Kidney epithelial cell (primary cell): Measurements from ENCODE around the gene CTTNBP2. TPM values are rescaled to one million over a fixed set of nuclear protein-coding genes. Genes with fewer than 3 reads are reported as not detected.

Source experiments
- DNase-seq: peaks from one replicate; pipeline ENCODE4 v3.0.0-alpha.2; 2010; ENCODE audit warnings: low read depth
- H3K27me3 ChIP-seq: 2 replicates; pipeline ENCODE4 v1.6.0; 2011; ENCODE audit warnings: low read length; ENCODE audit not compliant: control insufficient read depth, insufficient read depth
- H3K36me3 ChIP-seq: 2 replicates; pipeline ENCODE4 v1.5.1; 2011; ENCODE audit warnings: low read length; ENCODE audit not compliant: control insufficient read depth, insufficient read depth
- H3K4me3 ChIP-seq: 2 replicates; pipeline ENCODE4 v1.5.1; 2011; ENCODE audit warnings: low read depth, mild to moderate bottlenecking, control low read depth, low read length
- total RNA-seq: library from RNA; depleted of rRNA; stranded (reverse); fragments of >200 nt; gene quantifications from 2 replicates; pipeline ENCODE4 v1.2.3, GENCODE V29; 2015
- TF ChIP-seq, protein P1 (sequence below): IDR thresholded peaks from 2 replicates; pipeline ENCODE4 v1.5.1; 2011; ENCODE audit warnings: mild to moderate bottlenecking, moderate library complexity, low read length, control low read depth, inconsistent platforms; ENCODE audit not compliant: insufficient read depth, poor library complexity, severe bottlenecking

The CTTNBP2 gene
- total RNA-seq, 1 donor from 2014 or later: 5.3 TPM

- peak; percentile 48 for DNase-seq
- H3K4me3 ChIP-seq: no peak overlapping the region
- TF ChIP-seq, protein P1, sequence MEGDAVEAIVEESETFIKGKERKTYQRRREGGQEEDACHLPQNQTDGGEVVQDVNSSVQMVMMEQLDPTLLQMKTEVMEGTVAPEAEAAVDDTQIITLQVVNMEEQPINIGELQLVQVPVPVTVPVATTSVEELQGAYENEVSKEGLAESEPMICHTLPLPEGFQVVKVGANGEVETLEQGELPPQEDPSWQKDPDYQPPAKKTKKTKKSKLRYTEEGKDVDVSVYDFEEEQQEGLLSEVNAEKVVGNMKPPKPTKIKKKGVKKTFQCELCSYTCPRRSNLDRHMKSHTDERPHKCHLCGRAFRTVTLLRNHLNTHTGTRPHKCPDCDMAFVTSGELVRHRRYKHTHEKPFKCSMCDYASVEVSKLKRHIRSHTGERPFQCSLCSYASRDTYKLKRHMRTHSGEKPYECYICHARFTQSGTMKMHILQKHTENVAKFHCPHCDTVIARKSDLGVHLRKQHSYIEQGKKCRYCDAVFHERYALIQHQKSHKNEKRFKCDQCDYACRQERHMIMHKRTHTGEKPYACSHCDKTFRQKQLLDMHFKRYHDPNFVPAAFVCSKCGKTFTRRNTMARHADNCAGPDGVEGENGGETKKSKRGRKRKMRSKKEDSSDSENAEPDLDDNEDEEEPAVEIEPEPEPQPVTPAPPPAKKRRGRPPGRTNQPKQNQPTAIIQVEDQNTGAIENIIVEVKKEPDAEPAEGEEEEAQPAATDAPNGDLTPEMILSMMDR: no peak
- peaks cover 2% of the 10 kb centered on the region for H3K36me3 ChIP-seq
- no peaks in the 10 kb centered on the region for H3K27me3 ChIP-seq
Observed at GRCh38 chr7:117800406-117800805, 72.8 kb downstream of the CTTNBP2 start.

DNA sequence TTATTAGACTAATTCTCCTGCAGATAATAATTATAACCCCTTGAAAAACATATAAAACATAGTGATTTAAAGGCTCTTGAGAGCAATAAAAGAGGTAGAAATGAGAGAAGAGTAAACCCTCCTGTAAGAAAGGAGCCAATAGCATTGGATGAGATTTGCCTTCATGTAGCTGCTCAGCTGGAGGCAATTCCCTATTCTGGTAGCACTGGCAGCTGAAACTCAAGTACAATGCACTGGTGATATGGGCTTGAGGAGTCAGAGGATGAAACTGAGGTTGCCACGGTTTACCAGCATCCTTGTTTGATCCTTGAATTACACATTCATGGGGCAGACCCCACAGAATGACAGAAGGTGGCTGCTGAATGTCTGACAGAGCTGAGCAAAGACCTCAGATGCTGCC is 76.4 kb downstream of the CTTNBP2 start:
- Histone ChIP-seq H3K36me3 (no peaks in the 10 kb centered on the region), H3K27me3 (no peaks in the 10 kb centered on the region), H3K4me3 (no peak overlapping the region)
- TF ChIP-seq, protein P1: no peak
- no peak for DNase-seq

DNA sequence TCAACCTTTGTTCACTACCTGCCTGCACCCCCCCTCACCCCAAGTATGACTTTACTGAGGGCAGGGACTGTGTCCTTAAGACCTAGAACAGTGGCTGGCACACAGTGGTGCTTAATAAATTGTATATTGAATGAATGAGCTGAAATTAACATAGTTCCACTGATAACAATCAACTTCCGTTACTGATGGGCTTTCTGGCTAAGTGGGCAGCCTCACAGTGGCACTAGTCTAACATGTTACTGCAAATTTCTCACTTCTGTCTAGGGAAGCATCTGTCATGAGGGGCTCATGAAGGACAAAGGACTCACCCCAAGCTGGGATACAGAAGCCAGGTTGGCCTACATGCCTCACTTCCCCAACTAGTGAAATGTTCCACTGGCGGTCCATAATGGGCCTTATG is 79.3 kb downstream of the CTTNBP2 start:
- no peaks in the 10 kb centered on the region for H3K27me3 ChIP-seq
- H3K36me3 ChIP-seq: no peaks in the 10 kb centered on the region
- H3K4me3 ChIP-seq: no peak overlapping the region
- TF ChIP-seq, protein P1: no peak
- DNase-seq: no peak

DNA sequence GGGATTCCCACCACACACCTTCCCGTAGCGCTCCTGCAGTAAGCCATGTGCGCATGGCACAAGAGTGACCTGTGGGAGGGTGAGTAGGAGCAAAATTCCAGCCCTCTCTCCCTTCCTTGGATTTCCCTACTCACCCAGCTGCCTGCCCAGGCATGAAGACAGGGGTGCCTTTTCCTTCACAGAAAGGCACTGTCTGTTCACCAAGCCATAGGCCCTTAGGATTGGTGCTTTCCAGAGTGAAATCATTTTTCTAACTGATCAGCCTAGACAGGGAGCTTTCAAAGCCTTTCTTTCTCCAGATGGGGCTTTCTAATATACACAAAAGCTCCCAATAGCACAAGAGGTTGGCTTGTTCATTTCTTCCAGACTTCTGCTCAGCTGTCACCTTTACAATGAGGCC is 79.7 kb downstream of the CTTNBP2 start:
- Histone ChIP-seq H3K27me3 (no peaks in the 10 kb centered on the region), H3K36me3 (no peaks in the 10 kb centered on the region), H3K4me3 (no peak overlapping the region)
- DNase-seq: no peak
- TF ChIP-seq, protein P1: no peak

- TF ChIP-seq, protein P1: no peak
- DNase-seq: no peak
- Histone ChIP-seq H3K27me3 (no peaks in the 10 kb centered on the region), H3K36me3 (peaks cover 1% of the 10 kb centered on the region), H3K4me3 (no peak overlapping the region)
Observed at GRCh38 chr7:117791877-117792780, 81.1 kb downstream of the CTTNBP2 start.
